C4-2B (cell line): ENCODE measurements around the gene SENP3.
"Not testable (repeated sequence)": the region's sequence is repeated elsewhere in the genome, so short reads cannot be mapped to it uniquely, and the experiment has no call there.

Source experiments
- H3K27ac ChIP-seq: fragments of 450-650 bp; 2 replicates; pipeline ENCODE4 v1.5.1; 2017
- CTCF ChIP-seq: fragments of 450-650 bp; conservative IDR thresholded peaks from 2 replicates; pipeline ENCODE4 v1.5.1; 2017; ENCODE audit warnings: mild to moderate bottlenecking
- ZFX ChIP-seq: fragments of 450-650 bp; IDR thresholded peaks from 2 replicates; pipeline ENCODE4 v1.6.1; 2017

SENP3 gene

DNA sequence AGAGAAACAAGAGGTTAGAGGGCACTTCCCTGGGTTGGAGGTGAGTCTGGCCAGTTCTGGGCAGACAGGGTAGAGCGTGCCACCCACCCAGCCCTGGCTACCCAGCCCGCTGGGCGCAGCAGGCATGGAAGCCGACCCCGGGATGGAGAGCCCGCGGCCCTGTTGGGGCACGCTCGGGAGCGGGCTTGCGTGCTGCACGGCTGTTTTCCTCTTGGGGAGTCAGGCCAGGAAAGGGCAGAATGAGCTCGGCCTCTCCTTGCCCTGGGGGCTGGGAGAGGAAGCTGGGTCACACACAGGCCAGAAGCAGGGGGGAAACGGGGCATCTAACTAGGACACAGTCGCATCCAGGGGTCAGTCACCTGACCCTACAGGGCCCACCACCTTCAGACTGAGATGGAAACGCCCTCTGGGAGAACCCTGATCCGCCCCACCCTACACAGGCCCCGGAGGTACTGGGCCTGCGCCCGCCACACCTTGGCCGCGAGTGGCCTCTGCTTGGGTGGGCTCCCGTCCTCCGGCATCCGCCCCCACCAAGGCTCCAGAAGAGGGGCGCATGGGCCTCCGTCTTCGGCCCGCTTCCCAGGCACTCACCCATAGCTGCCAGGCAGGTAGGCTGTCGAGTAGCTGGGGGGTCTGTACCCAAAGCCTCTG lies 27.0 kb downstream of the SENP3 start:
- TF ChIP-seq ZFX (no peak), CTCF (no peak)
- no peak overlapping the region for H3K27ac ChIP-seq

DNA sequence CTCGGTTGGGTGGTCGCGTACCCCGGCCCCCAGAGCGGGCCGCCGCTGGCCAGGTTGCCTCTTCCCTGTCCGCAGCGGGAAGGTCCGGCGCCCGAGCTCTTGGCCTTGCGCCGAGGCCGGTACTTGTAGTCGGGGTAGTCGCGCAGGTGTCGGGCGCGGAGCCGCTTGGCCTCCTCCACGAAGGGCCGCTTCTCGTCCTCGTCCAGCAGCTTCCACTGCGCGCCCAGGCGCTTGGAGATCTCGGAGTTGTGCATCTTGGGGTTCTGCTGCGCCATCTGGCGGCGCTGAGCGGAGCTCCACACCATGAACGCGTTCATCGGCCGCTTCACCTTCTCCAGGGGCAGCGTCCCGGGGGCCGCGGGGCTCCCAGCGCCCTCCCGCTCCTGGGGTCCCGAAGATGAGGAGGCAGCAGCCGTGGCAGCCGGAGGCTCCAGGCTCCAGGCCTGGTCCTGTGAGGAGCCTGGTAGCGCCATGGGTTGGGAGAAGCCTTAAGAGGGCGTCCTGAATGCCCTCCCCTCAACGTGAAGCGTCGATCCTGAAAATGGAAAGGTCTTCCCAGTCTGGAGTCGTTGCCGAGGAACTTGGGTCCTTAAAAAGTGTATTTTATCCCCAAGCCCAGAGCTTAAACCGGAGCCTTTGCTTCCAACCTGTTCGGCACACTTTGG lies 27.6 kb downstream of the SENP3 start:
- TF ChIP-seq ZFX (no peak), CTCF (no peak)

DNA sequence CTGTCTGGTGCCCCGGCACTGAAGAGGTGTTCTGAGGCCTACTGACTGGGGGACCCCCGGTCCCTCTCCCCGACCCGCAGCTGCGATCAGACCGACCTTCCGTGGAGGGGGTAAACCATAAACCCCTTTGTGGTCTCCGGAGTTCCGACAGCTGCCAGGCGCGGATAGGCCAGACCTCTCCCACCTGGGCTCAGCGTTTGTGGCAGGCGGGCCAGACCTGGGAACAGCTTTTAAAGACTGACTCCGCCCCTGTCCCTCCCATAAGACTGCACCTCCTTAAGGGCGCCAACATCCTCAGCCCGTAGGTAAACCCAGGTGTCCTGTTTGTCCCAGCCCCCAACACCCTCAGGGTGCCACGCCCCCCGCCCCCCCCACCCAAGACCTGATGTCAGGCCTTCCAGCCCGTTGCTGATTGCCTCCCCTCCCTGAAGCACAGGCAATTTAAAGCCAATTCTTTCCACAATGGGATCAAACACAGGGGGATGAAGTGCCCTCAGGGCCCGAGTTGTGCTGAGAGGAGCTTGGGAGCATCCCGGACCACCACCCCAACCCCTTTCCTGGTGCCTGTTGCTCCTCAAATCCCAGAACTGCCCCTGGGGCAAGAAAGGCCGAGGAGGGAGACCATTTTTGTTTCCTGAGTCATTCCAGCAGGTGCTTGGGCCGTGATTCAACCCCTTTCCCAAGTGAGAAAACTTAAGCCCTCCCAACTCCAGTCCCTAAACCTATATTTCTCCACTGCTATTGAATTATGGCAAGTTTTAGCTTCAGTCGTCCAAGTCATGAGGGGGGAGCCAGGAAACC lies 28.4 kb downstream of the SENP3 start, which contains the start of gene SOX15:
Gene SOX15, minus strand, starts transcription at position 204 of the 801 bp plus-strand sequence. CDS start 418 bp downstream, outside the sequence.
- no peak within 1 kb of the TSS for H3K27ac ChIP-seq
- no peak for TF ChIP-seq CTCF
- TF ChIP-seq ZFX: no peak

More for the DNA sequence above, 27.6 kb downstream of the SENP3 start:
- H3K27ac ChIP-seq: no peak overlapping the region

- no peak overlapping the region for H3K27ac ChIP-seq
- no peak for TF ChIP-seq CTCF
- no peak for TF ChIP-seq ZFX
Observed at GRCh38 chr17:7590743-7591142, 29.0 kb downstream of the SENP3 start.

- no peak overlapping the region for H3K27ac ChIP-seq
- TF ChIP-seq ZFX (no peak), CTCF (no peak)
Observed at GRCh38 chr17:7591596-7591995, 29.9 kb downstream of the SENP3 start.

DNA sequence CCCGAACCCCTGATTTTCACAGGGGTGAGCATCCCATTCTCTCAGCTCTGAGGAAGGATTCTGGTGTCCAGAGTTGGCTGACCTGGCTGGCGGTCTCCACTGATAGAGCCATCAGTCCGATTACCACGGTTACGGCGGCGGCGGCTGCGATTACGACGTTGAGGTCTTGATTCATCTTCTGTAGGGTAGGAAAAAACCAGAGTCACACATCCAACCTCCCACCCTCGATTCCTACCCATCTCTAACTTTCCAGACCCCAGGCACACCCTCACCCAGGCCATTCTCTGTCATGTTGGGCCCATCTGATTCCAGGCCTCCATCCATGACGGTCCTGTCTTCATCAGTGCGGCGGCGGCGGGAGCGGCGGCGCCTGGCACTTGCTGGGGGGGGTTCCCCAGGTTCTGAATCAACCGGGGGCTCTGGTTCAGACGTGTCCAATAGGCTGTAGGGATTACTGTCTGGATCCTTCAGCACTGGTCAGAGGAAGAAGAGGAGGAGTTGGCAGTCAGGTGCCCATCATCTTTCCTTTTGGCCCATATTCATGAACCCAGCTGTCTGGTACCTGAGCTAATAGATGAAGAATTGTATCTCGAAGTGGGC lies 30.8 kb downstream of the SENP3 start:
- TF ChIP-seq CTCF (no peak), ZFX (no peak)
- no peak overlapping the region for H3K27ac ChIP-seq

DNA sequence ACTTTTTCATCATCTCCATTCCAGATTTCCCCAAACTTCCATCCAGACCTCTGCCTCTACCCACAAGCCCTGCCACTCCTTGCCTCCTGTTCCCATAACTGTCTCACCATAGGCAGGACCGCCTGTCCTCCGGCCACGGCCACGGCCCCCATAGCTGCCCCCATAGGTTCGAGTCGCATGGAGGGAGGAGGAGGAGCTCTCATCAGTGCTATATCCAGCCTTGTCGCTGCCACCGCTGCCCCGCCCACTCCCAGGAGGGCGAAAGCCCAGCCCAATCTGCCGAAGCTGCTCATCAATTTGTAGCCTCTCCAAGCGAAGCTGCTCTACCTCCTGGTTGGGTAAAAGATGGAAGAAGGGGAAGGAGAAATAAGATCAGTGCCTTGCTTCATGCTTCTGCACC lies 31.6 kb downstream of the SENP3 start:
- H3K27ac ChIP-seq: no peak overlapping the region
- TF ChIP-seq CTCF: no peak
- TF ChIP-seq ZFX: no peak

DNA sequence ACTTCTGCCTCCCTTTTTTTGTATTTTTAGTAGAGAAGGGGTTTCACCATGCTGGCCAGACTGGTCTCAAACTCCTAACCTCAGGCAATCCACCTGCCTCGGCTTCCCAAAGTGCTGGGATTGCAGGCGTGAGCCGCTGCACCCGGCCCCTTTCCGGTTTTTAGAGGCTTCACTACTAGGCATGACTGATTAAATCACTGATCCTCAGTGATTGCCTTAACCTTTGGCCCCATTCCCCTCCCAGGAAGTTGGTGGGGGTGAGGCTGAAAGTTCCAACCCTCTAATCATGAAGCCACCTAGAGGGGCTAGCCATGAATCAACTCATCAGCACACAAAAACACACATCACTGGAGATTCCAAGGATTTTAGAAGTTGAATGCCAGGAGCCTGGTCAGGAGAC lies 35.8 kb downstream of the SENP3 start:
- not testable (repeated sequence) for H3K27ac ChIP-seq
